Astrocyte of the cerebellum (primary cell): ENCODE data around the gene MET.
A peak's percentile ranks its signal among the peaks of the same experiment; 100 is the strongest.
"Not testable (repeated sequence)": the region's sequence is repeated elsewhere in the genome, so short reads cannot be mapped to it uniquely, and the experiment has no call there.

ENCODE experiments used
- DNase-seq: peaks from one replicate; pipeline ENCODE4 v3.0.0-alpha.2; 2011; ENCODE audit warnings: low read depth
- H3K4me3 ChIP-seq: 2 replicates; pipeline ENCODE4 v1.5.1; 2011; ENCODE audit warnings: mild to moderate bottlenecking, low read depth, low read length, moderate library complexity
- CTCF ChIP-seq: IDR thresholded peaks from 2 replicates; pipeline ENCODE4 v1.5.1; 2012; ENCODE audit warnings: low read length, low read depth, moderate library complexity, mild to moderate bottlenecking; ENCODE audit errors: missing control alignments
- in situ Hi-C: cut with HindIII; loops from 2 replicates; pipeline ENCODE4 v1.10.0; 2017; ENCODE audit warnings: low sequenced_read_pairs

Gene MET

GRCh38 chr7:116631676-116632075, 40.3 kb upstream of the MET start:
- no peak for DNase-seq
- in situ Hi-C loops, result loop anchor here (5.0 kb wide), 1 partner anchor 106 kb away; no protein-coding TSS in a partner anchor
- TF ChIP-seq CTCF, result no peak
- H3K4me3 ChIP-seq, result no peak overlapping the region

GRCh38 chr7:116632384-116632783, 39.6 kb upstream of the MET start:
- in situ Hi-C loops, result loop anchor here (5.0 kb wide), 1 partner anchor 105 kb away; no protein-coding TSS in a partner anchor
- no peak overlapping the region for H3K4me3 ChIP-seq
- TF ChIP-seq CTCF, result no peak
- DNase-seq, result no peak

- in situ Hi-C loops, result loop anchor here (5.0 kb wide), 1 partner anchor 104 kb away; no protein-coding TSS in a partner anchor
- TF ChIP-seq CTCF, result no peak
- H3K4me3 ChIP-seq, result no peak overlapping the region
- peak; percentile 36 for DNase-seq
Observed at GRCh38 chr7:116633131-116633988, 38.6 kb upstream of the MET start.

- no peak overlapping the region for H3K4me3 ChIP-seq
- TF ChIP-seq CTCF, result no peak
- in situ Hi-C loops, result no loop called here
- no peak for DNase-seq
Observed at GRCh38 chr7:116636997-116637396, 35.0 kb upstream of the MET start.

GRCh38 chr7:116638592-116638991, 33.4 kb upstream of the MET start:
- in situ Hi-C loops, DNase-seq: not testable (repeated sequence)

GRCh38 chr7:116641551-116642153, 30.3 kb upstream of the MET start:
- no peak for TF ChIP-seq CTCF
- no peak for DNase-seq
- no peak overlapping the region for H3K4me3 ChIP-seq
- in situ Hi-C loops, result no loop called here

More at GRCh38 chr7:116638592-116638991, 33.4 kb upstream of the MET start:
- not testable (repeated sequence) for H3K4me3 ChIP-seq

- DNase-seq, in situ Hi-C loops, H3K4me3 ChIP-seq: not testable (repeated sequence)
Observed at GRCh38 chr7:116643148-116643547, 28.8 kb upstream of the MET start.
